ENCODE results near the gene AHCYL2. TPM values are rescaled to one million over a fixed set of nuclear protein-coding genes. Genes with fewer than 3 reads are reported as not detected.
"Not testable (repeated sequence)": the region's sequence is repeated elsewhere in the genome, so short reads cannot be mapped to it uniquely, and the experiment has no call there.

Gene AHCYL2
- total RNA-seq, 4 donors from 2014 or later: 22.7 to 41.0 (median 35.7) TPM

- no peak overlapping the region for H3K27ac ChIP-seq
- peaks cover 0 to 3% of the 10 kb centered on the region in 2 donors for H3K4me1 ChIP-seq
Observed at GRCh38 chr7:129212126-129212525, 12.7 kb upstream of the AHCYL2 start.

GRCh38 chr7:129212596-129212995, 12.2 kb upstream of the AHCYL2 start:
- in situ Hi-C loops (cut with MboI; ENCODE audit: low sequenced_read_pairs in 4 of 4) (loop anchor here in 3 of 4 donors (10.0 to 25.0 kb wide), 4 partner anchors 82 to 262 kb away; no protein-coding TSS in a partner anchor), intact Hi-C loops (cut with DNase I; ENCODE audit: low total_unique reads) (no loop called here)
- Histone ChIP-seq H3K9me3 (no peaks in the 10 kb centered on the region), H3K27ac (no peak overlapping the region), H3K4me3 (no peak overlapping the region), H3K4me1 (peaks cover 0 to 3% of the 10 kb centered on the region in 2 donors), H3K36me3 (no peaks in the 10 kb centered on the region), H3K27me3 (no peaks in the 10 kb centered on the region)
- TF ChIP-seq POLR2A (IDR thresholded peaks at IDR 0.05) (no peak), CTCF (IDR thresholded peaks at IDR 0.05 in 4 of 5, conservative IDR thresholded peaks at IDR 0.05 in 1 of 5) (no peak)
- DNase-seq: no peak
- ATAC-seq: no peak

More at GRCh38 chr7:129212126-129212525, 12.7 kb upstream of the AHCYL2 start:
- in situ Hi-C loops (cut with MboI; ENCODE audit: low sequenced_read_pairs in 4 of 4) (loop anchor here in 3 of 4 donors (10.0 to 25.0 kb wide), 4 partner anchors 83 to 263 kb away; no protein-coding TSS in a partner anchor), intact Hi-C loops (cut with DNase I; ENCODE audit: low total_unique reads) (no loop called here)
- no peaks in the 10 kb centered on the region for H3K9me3 ChIP-seq
- DNase-seq: no peak
- H3K4me3 ChIP-seq: no peak overlapping the region
- ATAC-seq: no peak
- no peak for TF ChIP-seq CTCF (IDR thresholded peaks at IDR 0.05 in 4 of 5, conservative IDR thresholded peaks at IDR 0.05 in 1 of 5)
- no peaks in the 10 kb centered on the region for H3K27me3 ChIP-seq
- no peaks in the 10 kb centered on the region for H3K36me3 ChIP-seq

- no peak for DNase-seq
- Histone ChIP-seq H3K27me3 (no peaks in the 10 kb centered on the region), H3K4me3 (no peak overlapping the region), H3K36me3 (no peaks in the 10 kb centered on the region), H3K4me1 (peaks cover 0 to 3% of the 10 kb centered on the region in 2 donors), H3K27ac (no peak overlapping the region), H3K9me3 (no peaks in the 10 kb centered on the region)
- no peak for ATAC-seq
- in situ Hi-C loops (cut with MboI; ENCODE audit: low sequenced_read_pairs in 4 of 4): loop anchor here in 3 of 4 donors (10.0 to 25.0 kb wide), 4 partner anchors 81 to 261 kb away; no protein-coding TSS in a partner anchor
- no peak for TF ChIP-seq POLR2A (IDR thresholded peaks at IDR 0.05)
- no peak for TF ChIP-seq CTCF (IDR thresholded peaks at IDR 0.05 in 4 of 5, conservative IDR thresholded peaks at IDR 0.05 in 1 of 5)
- intact Hi-C loops (cut with DNase I; ENCODE audit: low total_unique reads): no loop called here
Observed at GRCh38 chr7:129213828-129214227, 11.0 kb upstream of the AHCYL2 start.

- H3K27me3 ChIP-seq; H3K36me3 ChIP-seq; H3K4me1 ChIP-seq; H3K27ac ChIP-seq; ATAC-seq; DNase-seq; H3K4me3 ChIP-seq; H3K9me3 ChIP-seq; intact Hi-C loops (cut with DNase I; ENCODE audit: low total_unique reads): not testable (repeated sequence)
- in situ Hi-C loops (cut with MboI; ENCODE audit: low sequenced_read_pairs in 4 of 4): loop anchor here (5.0 to 25.0 kb wide), 6 partner anchors 79 to 259 kb away; no protein-coding TSS in a partner anchor
Observed at GRCh38 chr7:129215691-129216090, 9.1 kb upstream of the AHCYL2 start.

GRCh38 chr7:129216101-129216715, 8.6 kb upstream of the AHCYL2 start:
- ATAC-seq; H3K4me3 ChIP-seq; DNase-seq; H3K9me3 ChIP-seq; H3K36me3 ChIP-seq; H3K27me3 ChIP-seq; H3K27ac ChIP-seq; intact Hi-C loops (cut with DNase I; ENCODE audit: low total_unique reads); H3K4me1 ChIP-seq: not testable (repeated sequence)
- in situ Hi-C loops (cut with MboI; ENCODE audit: low sequenced_read_pairs in 4 of 4): loop anchor here (5.0 to 25.0 kb wide), 6 partner anchors 79 to 259 kb away; no protein-coding TSS in a partner anchor

- H3K4me1 ChIP-seq; H3K27me3 ChIP-seq; H3K27ac ChIP-seq; H3K4me3 ChIP-seq; DNase-seq; intact Hi-C loops (cut with DNase I; ENCODE audit: low total_unique reads); H3K36me3 ChIP-seq; ATAC-seq; H3K9me3 ChIP-seq: not testable (repeated sequence)
- in situ Hi-C loops (cut with MboI; ENCODE audit: low sequenced_read_pairs in 4 of 4): loop anchor here (5.0 to 25.0 kb wide), 6 partner anchors 78 to 258 kb away; no protein-coding TSS in a partner anchor
Observed at GRCh38 chr7:129216821-129217416, 7.9 kb upstream of the AHCYL2 start.

All from gastrocnemius medialis (tissue), 4 donors.